A673 (cell line): ENCODE measurements around the gene TENM4. TPM values are rescaled to one million over a fixed set of nuclear protein-coding genes. Genes with fewer than 3 reads are reported as not detected.

Source experiments
- BruUV-seq: library from RNA; stranded (reverse); fragments of 400-500 nt; replicated peaks from 2 replicates; lab custom pipeline; 2021; lab: Mats Ljungman, UMichigan
- CTCF ChIA-PET: fragments of 300-600 bp; sonication (Branson Sonifier 250); formaldehyde crosslinking; loops from one replicate; lab custom pipeline; 2022; ENCODE audit warnings: antibody characterized with exemption; lab: Charles Lee
- POLR2A ChIA-PET: fragments of 300-600 bp; sonication (Branson Sonifier 250); formaldehyde crosslinking; loops from one replicate; lab custom pipeline; 2022; ENCODE audit warnings: antibody characterized with exemption; ENCODE audit not compliant: low non-redundant PET; lab: Charles Lee
- DNase-seq: peaks from one replicate; pipeline ENCODE4 v3.0.0-alpha.2; 2015; ENCODE audit warnings: low spot score
- H3K27ac ChIP-seq: fragments of 200-600 bp; sonication (generic); 2 replicates; pipeline ENCODE4 v1.5.1; 2016; ENCODE audit warnings: mixed run types, low read depth, mild to moderate bottlenecking, mixed read lengths, antibody characterized with exemption, low read length; ENCODE audit not compliant: poor library complexity, severe bottlenecking
- H3K27me3 ChIP-seq: fragments of 200-600 bp; sonication (generic); replicated peaks from 2 replicates; pipeline ENCODE4 v1.6.1; 2017; ENCODE audit warnings: mixed run types, low read depth, mild to moderate bottlenecking, mixed read lengths, antibody characterized with exemption, low read length; ENCODE audit not compliant: insufficient read depth, poor library complexity
- H3K36me3 ChIP-seq: fragments of 200-600 bp; sonication (generic); 2 replicates; pipeline ENCODE4 v1.6.1; 2016; ENCODE audit warnings: mixed run types, mild to moderate bottlenecking, mixed read lengths, antibody characterized with exemption, low read length; ENCODE audit not compliant: insufficient read depth, poor library complexity, severe bottlenecking
- H3K4me1 ChIP-seq: fragments of 200-600 bp; sonication (generic); 2 replicates; pipeline ENCODE4 v1.6.1; 2017; ENCODE audit warnings: mixed run types, mild to moderate bottlenecking, mixed read lengths, antibody characterized with exemption, low read length; ENCODE audit not compliant: insufficient read depth, poor library complexity, severe bottlenecking
- H3K4me3 ChIP-seq: fragments of 200-600 bp; sonication (generic); 2 replicates; pipeline ENCODE4 v1.5.1; 2016; ENCODE audit warnings: low read depth, mixed run types, mild to moderate bottlenecking, mixed read lengths, low read length; ENCODE audit not compliant: poor library complexity, severe bottlenecking
- H3K9me3 ChIP-seq: fragments of 200-600 bp; sonication (generic); 2 replicates; pipeline ENCODE4 v1.6.1; 2016; ENCODE audit warnings: mixed run types, low read depth, mild to moderate bottlenecking, mixed read lengths, antibody characterized with exemption, low read length; ENCODE audit not compliant: poor library complexity, severe bottlenecking
- EZH2 ChIP-seq: fragments of 200-600 bp; sonication (generic); IDR thresholded peaks from 2 replicates; pipeline ENCODE4 v1.6.1; 2017; ENCODE audit warnings: borderline replicate concordance, low read depth, mild to moderate bottlenecking, mixed read lengths, antibody characterized with exemption, low read length; ENCODE audit not compliant: poor library complexity, severe bottlenecking
- intact Hi-C: fragments of 100-400 bp; cut with micrococcal nuclease; formaldehyde crosslinking; loops from one replicate; pipeline ENCODE4 v1.10.0; 2022; ENCODE audit not compliant: unreplicated experiment
- total RNA-seq: library from RNA; stranded (reverse); gene quantifications from 2 replicates; pipeline ENCODE4 v1.2.3, GENCODE V29; 2021
- TF ChIP-seq, protein P1 (sequence below): fragments of 300-800, 200-600 bp; sonication (generic); conservative IDR thresholded peaks from 2 replicates; pipeline ENCODE4 v1.5.1; 2017; ENCODE audit warnings: low read depth, mild to moderate bottlenecking, antibody characterized with exemption, low read length, moderate library complexity, mixed read lengths

TENM4 gene
- total RNA-seq, 1 experiment from 2014 or later: 0.11 TPM

DNA sequence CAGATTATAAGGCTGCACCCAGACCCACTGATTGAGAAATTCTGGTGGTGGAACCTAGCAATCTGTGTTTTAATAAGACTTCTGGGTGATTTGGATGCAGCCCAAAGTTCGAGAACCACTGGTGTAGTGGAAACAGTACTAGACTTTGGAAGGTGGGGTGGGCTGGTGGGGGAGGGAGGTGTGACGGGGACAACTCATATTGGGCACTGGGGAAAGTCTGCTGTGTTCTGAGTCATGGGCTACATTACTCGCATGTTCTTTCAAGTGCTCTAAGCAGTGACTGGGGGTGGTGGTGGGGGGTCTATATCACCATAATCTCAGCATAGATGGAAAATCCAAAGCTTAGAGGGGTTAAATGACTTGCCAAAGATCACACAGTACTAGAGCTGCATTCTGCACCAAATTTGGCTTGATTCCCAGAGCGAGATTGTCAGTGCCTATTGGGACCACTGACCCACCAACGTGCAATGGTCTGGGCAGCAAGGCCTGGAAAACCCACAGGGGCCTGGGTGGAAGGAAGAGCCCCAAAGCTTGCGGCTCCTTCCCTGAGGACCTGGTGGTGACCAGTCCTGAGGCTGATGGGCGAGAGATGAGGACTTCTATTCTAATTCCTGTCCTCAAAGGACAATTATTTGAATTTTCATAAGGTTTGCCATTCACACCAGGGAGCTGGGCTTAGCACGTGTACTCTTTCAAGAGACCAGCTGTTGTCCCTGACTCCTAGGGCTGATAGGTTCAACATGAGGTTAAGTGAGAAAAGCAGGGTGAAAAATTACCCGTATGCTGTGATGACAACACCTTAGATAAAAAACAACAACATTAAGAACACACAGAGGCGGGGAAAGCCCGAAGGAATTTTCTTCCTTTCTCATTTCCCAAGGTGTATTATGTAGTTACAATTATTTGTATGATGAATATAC is 788.6 kb downstream of the TENM4 start:
- ChIA-PET CTCF (no interaction called here), POLR2A (interaction anchor here (0.9 kb wide), 1 partner anchor 19 kb away, joined by 3 read pairs; no protein-coding TSS in a partner anchor)
- no peak overlapping the region for H3K27ac ChIP-seq
- H3K27me3 ChIP-seq: no peaks in the 10 kb centered on the region
- BruUV-seq: no TSS peak
- H3K4me1 ChIP-seq: no peaks in the 10 kb centered on the region
- intact Hi-C loops: no loop called here
- no peak for DNase-seq
- no peaks in the 10 kb centered on the region for H3K36me3 ChIP-seq
- H3K4me3 ChIP-seq: no peak overlapping the region
- TF ChIP-seq EZH2: no peak
- TF ChIP-seq, protein P1, sequence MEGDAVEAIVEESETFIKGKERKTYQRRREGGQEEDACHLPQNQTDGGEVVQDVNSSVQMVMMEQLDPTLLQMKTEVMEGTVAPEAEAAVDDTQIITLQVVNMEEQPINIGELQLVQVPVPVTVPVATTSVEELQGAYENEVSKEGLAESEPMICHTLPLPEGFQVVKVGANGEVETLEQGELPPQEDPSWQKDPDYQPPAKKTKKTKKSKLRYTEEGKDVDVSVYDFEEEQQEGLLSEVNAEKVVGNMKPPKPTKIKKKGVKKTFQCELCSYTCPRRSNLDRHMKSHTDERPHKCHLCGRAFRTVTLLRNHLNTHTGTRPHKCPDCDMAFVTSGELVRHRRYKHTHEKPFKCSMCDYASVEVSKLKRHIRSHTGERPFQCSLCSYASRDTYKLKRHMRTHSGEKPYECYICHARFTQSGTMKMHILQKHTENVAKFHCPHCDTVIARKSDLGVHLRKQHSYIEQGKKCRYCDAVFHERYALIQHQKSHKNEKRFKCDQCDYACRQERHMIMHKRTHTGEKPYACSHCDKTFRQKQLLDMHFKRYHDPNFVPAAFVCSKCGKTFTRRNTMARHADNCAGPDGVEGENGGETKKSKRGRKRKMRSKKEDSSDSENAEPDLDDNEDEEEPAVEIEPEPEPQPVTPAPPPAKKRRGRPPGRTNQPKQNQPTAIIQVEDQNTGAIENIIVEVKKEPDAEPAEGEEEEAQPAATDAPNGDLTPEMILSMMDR: no peak
- H3K9me3 ChIP-seq: no peaks in the 10 kb centered on the region

DNA sequence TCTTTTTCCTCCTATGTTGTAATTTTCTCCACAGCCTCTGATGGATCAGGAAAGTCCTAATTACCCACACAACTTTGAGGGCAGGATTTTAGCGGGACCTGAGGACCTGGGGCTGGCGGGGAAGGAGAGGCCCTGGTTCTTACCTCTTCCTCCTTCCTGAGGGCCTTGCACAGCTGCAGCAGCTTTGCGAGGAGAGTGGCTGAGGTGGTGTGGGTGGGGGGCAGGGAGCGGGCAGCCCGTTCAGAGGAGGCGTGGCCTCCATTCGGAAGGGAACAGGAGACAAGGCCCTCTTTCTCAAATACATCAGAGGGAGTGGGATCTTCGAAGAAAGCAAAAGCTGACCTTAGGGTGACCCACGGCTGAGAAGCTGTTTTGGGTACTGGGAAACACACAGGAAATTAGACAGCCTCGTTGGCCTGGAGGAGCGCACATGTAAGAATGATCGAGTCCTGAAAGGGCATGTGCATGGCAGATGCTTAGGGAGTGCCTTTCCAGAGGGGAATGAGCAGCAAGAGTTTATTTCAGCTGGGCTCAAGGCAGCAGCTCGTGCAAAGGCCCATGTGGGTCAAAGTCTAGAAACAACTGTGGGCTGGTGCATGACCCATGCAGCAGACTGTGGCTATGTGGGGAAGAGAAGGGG is 789.6 kb downstream of the TENM4 start:
- Histone ChIP-seq H3K27ac (no peak overlapping the region), H3K4me1 (no peaks in the 10 kb centered on the region), H3K9me3 (no peaks in the 10 kb centered on the region), H3K27me3 (no peaks in the 10 kb centered on the region), H3K36me3 (no peaks in the 10 kb centered on the region), H3K4me3 (no peak overlapping the region)
- intact Hi-C loops: no loop called here
- BruUV-seq: no TSS peak
- no peak for DNase-seq
- ChIA-PET POLR2A (no interaction called here), CTCF (no interaction called here)
- no peak for TF ChIP-seq EZH2
- TF ChIP-seq, protein P1: no peak

DNA sequence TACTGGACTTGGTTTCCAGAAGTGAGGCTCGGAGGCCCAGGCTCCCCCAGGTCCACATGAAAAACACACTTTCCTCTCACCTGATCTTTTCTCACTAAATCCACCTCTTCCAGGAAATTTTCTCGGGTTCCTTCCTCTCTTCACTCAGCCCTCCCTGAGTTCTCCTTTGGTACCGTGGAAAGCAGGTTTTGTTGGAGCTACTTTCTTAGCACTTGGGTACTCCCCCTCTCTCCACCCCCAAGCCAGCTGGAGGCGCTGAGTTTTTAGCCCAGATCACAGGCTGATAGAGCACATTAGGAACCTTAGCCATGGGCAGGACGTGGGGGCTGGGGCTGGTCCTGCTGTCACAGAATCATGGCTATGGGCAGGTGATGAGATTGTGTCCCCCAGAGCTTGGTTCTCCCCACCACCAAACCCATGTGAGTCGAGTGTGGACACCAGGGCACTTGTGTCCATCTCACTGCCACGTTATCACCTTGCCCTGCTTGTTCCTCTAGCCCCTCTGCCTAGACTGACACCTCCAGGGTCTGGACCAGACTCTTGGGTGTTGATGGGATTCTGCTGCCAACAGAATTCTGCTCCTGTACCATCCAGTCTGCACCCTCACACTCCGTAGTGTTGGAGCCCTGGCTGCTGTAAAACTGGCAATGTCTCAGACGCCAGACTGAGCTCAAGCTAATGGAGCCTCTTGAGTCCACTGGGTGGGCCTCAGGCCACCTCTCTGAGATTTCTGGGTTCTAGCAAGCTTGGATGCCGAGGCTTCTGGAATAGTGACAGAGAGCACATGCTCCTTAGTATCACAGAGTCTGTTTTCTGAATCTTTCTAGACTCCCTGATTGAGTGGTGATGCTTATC is 791.2 kb downstream of the TENM4 start:
- ChIA-PET POLR2A (no interaction called here), CTCF (no interaction called here)
- intact Hi-C loops: loop anchor here (5.0 kb wide), 3 partner anchors 453 to 1508 kb away; no protein-coding TSS in a partner anchor
- TF ChIP-seq, protein P1: no peak
- no peak for TF ChIP-seq EZH2
- Histone ChIP-seq H3K27me3 (no peaks in the 10 kb centered on the region), H3K4me3 (no peak overlapping the region), H3K4me1 (no peaks in the 10 kb centered on the region), H3K9me3 (no peaks in the 10 kb centered on the region), H3K27ac (no peak overlapping the region), H3K36me3 (no peaks in the 10 kb centered on the region)
- BruUV-seq: no TSS peak
- DNase-seq: no peak
